ENCODE results near the gene PTPN11. TPM values are rescaled to one million over a fixed set of nuclear protein-coding genes. Genes with fewer than 3 reads are reported as not detected.

Gene PTPN11
- polyA plus RNA-seq, result 10 to 100 TPM; 13.4 to 17.7 TPM

DNA sequence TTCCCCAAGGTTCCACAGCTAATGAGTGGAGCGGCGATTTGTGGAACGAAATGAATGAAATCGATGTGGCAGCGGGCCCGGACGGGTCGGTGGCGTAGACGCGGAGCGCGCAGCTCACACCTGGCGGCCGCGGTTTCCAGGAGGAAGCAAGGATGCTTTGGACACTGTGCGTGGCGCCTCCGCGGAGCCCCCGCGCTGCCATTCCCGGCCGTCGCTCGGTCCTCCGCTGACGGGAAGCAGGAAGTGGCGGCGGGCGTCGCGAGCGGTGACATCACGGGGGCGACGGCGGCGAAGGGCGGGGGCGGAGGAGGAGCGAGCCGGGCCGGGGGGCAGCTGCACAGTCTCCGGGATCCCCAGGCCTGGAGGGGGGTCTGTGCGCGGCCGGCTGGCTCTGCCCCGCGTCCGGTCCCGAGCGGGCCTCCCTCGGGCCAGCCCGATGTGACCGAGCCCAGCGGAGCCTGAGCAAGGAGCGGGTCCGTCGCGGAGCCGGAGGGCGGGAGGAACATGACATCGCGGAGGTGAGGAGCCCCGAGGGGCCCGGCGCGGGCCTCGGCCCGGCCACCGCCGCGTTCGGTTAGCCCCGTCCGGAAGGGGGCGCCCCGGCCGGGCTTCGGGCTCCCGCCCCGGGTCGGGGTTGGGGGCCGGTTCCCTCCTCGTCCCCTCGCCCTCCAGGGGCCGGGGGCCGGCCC, at the start of gene PTPN11:
Gene PTPN11, plus strand, starts transcription at position 340 of the 689 bp plus-strand sequence. Its CDS starts 165 bp downstream, at position 505.
- 0 to 1% methylated on average over 73 to 89 of the region's 89 CpGs for WGBS, 2 donors
- Histone ChIP-seq H3K36me3 (ENCODE audit: control insufficient read depth in 2 of 2, insufficient read depth in 2 of 2, low read length in 1 of 2) (no peaks in the 10 kb centered on the region), H3K4me3 (ENCODE audit: low read depth in 1 of 2, low read length in 2 of 2) (peak within 1 kb of the TSS; percentile 61 to 87), H3K4me1 (ENCODE audit: control insufficient read depth in 2 of 2, insufficient read depth in 2 of 2, low read length in 1 of 2) (no peaks in the 10 kb centered on the region), H3K9me3 (ENCODE audit: control insufficient read depth in 2 of 2, insufficient read depth in 1 of 2, low read depth in 1 of 2, low read length in 1 of 2) (no peaks in the 10 kb centered on the region), H3K27ac (ENCODE audit: low read depth in 2 of 2, low read length in 1 of 2) (peak within 1 kb of the TSS; percentile 96 to 97), H3K27me3 (ENCODE audit: control insufficient read depth in 1 of 2, insufficient read depth in 2 of 2, low read length in 2 of 2) (no peaks in the 10 kb centered on the region)

DNA sequence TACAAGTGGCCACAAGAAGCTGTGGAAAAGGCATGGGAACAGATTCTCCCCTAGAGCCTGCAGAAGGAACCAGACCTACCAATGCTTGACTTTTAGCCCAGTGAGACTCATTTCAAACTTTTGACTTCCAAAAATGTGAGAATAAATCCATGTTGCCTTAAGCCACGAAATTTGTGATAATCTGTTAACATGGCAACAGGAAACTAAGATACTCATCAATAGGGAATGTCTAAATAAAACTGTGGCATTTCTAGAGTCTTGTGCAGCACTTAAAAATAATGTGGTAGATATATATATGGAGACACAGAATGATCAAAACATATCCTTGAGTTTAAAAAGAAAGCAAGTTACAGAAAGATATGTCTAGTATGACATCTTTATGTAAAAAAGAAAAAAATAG, 48.5 kb upstream of the PTPN11 start:
- H3K9me3 ChIP-seq (ENCODE audit: control insufficient read depth in 2 of 2, insufficient read depth in 1 of 2, low read depth in 1 of 2, low read length in 1 of 2), result no peaks in the 10 kb centered on the region
- no peaks in the 10 kb centered on the region for H3K36me3 ChIP-seq (ENCODE audit: control insufficient read depth in 2 of 2, insufficient read depth in 2 of 2, low read length in 1 of 2)
- H3K27ac ChIP-seq (ENCODE audit: low read depth in 2 of 2, low read length in 1 of 2), result no peak overlapping the region
- no peaks in the 10 kb centered on the region for H3K4me1 ChIP-seq (ENCODE audit: control insufficient read depth in 2 of 2, insufficient read depth in 2 of 2, low read length in 1 of 2)
- H3K27me3 ChIP-seq (ENCODE audit: control insufficient read depth in 1 of 2, insufficient read depth in 2 of 2, low read length in 2 of 2), result no peaks in the 10 kb centered on the region
- no peak overlapping the region for H3K4me3 ChIP-seq (ENCODE audit: low read depth in 1 of 2, low read length in 2 of 2)
- 18 to 29% methylated on average over 1 of the region's 1 CpG for WGBS, 2 donors

DNA sequence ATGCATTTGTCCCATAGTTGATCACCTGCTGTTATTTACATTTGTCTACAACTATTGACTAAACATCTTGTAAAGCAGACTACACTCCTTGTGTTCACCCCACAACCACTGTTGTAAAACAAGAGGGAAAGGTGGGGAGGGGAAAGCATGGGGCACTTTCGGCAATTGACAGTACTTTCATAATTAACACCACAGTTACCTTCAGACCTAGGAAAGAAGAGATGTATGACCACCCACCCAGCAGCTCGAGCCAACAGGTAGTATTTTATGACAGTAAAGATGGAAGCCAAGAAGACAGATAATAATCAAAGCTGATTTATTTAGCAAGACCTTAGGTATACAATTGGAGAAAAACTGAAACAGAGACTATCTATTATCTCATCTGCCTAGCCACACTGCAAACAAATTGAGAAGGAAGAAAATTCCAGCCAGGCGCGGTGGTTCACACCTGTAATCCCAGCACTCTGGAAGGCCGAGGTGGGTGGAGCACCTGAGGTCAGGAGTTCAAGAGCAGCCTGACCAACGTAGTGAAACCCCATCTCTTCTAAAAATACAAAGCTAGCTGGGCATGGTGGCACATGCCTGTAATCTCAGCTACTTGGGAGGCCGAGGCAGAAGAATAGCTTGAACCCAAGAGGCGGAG, 47.8 kb upstream of the PTPN11 start:
- Histone ChIP-seq H3K4me3 (ENCODE audit: low read depth in 1 of 2, low read length in 2 of 2) (no peak overlapping the region), H3K36me3 (ENCODE audit: control insufficient read depth in 2 of 2, insufficient read depth in 2 of 2, low read length in 1 of 2) (no peaks in the 10 kb centered on the region), H3K27ac (ENCODE audit: low read depth in 2 of 2, low read length in 1 of 2) (no peak overlapping the region), H3K4me1 (ENCODE audit: control insufficient read depth in 2 of 2, insufficient read depth in 2 of 2, low read length in 1 of 2) (no peaks in the 10 kb centered on the region), H3K27me3 (ENCODE audit: control insufficient read depth in 1 of 2, insufficient read depth in 2 of 2, low read length in 2 of 2) (no peaks in the 10 kb centered on the region), H3K9me3 (ENCODE audit: control insufficient read depth in 2 of 2, insufficient read depth in 1 of 2, low read depth in 1 of 2, low read length in 1 of 2) (no peaks in the 10 kb centered on the region)
- WGBS, 2 donors, result 68 to 72% methylated on average over 8 of the region's 8 CpGs

DNA sequence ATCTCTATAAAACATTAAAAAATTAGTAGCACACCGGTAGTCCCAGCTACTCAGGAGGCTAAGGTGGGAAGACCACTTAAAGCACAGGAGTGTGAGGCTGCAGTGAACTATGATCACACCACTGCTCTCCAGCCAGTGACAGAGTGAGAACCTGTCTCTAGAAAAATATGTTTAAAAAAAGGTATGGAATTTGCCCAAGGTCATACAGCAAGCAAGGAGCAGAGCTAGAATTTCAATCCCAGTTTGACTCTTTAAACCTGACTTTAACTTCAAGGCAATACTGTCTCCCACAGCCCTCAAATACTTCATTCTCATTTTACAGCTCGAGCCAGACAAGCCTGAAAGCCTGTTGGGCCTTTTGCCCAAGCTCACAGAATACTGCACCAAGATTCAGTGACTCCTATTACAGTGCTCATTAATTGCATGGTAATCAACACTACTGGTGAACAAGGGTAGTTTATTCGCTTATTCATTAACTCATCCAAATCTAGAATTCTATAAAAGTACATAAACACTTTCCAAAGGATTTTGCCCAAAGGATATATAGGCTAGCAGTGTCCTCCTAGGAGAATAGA, 44.5 kb upstream of the PTPN11 start:
- Histone ChIP-seq H3K36me3 (ENCODE audit: control insufficient read depth in 2 of 2, insufficient read depth in 2 of 2, low read length in 1 of 2) (no peaks in the 10 kb centered on the region), H3K27me3 (ENCODE audit: control insufficient read depth in 1 of 2, insufficient read depth in 2 of 2, low read length in 2 of 2) (no peaks in the 10 kb centered on the region), H3K4me3 (ENCODE audit: low read depth in 1 of 2, low read length in 2 of 2) (no peak overlapping the region), H3K27ac (ENCODE audit: low read depth in 2 of 2, low read length in 1 of 2) (no peak overlapping the region), H3K4me1 (ENCODE audit: control insufficient read depth in 2 of 2, insufficient read depth in 2 of 2, low read length in 1 of 2) (no peaks in the 10 kb centered on the region), H3K9me3 (ENCODE audit: control insufficient read depth in 2 of 2, insufficient read depth in 1 of 2, low read depth in 1 of 2, low read length in 1 of 2) (no peaks in the 10 kb centered on the region)
- WGBS, 2 donors, result 84 to 94% methylated on average over 3 of the region's 3 CpGs

DNA sequence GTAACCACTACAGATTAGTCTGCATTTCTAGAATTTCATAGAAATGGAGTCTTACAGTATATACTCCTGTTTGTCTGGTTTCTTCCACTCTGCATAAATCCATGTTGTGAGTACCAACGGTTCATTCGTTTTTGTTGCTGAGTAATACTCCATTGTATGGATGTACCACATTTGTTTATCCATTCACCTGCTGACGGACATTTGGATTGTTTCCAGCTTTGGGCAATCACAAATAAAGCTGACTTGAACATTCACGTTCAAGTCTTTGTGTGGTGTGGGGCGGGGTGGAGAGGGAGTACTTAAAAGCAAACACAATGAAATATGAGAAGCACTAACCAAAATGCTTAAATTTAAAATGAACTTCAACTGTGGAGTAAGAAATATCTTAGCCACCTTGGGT, 43.6 kb upstream of the PTPN11 start:
- Histone ChIP-seq H3K9me3 (ENCODE audit: control insufficient read depth in 2 of 2, insufficient read depth in 1 of 2, low read depth in 1 of 2, low read length in 1 of 2) (no peaks in the 10 kb centered on the region), H3K36me3 (ENCODE audit: control insufficient read depth in 2 of 2, insufficient read depth in 2 of 2, low read length in 1 of 2) (no peaks in the 10 kb centered on the region), H3K27me3 (ENCODE audit: control insufficient read depth in 1 of 2, insufficient read depth in 2 of 2, low read length in 2 of 2) (no peaks in the 10 kb centered on the region), H3K4me3 (ENCODE audit: low read depth in 1 of 2, low read length in 2 of 2) (no peak overlapping the region), H3K4me1 (ENCODE audit: control insufficient read depth in 2 of 2, insufficient read depth in 2 of 2, low read length in 1 of 2) (no peaks in the 10 kb centered on the region), H3K27ac (ENCODE audit: low read depth in 2 of 2, low read length in 1 of 2) (no peak overlapping the region)
- WGBS, 2 donors, result 56 to 63% methylated on average over 5 of the region's 5 CpGs

DNA sequence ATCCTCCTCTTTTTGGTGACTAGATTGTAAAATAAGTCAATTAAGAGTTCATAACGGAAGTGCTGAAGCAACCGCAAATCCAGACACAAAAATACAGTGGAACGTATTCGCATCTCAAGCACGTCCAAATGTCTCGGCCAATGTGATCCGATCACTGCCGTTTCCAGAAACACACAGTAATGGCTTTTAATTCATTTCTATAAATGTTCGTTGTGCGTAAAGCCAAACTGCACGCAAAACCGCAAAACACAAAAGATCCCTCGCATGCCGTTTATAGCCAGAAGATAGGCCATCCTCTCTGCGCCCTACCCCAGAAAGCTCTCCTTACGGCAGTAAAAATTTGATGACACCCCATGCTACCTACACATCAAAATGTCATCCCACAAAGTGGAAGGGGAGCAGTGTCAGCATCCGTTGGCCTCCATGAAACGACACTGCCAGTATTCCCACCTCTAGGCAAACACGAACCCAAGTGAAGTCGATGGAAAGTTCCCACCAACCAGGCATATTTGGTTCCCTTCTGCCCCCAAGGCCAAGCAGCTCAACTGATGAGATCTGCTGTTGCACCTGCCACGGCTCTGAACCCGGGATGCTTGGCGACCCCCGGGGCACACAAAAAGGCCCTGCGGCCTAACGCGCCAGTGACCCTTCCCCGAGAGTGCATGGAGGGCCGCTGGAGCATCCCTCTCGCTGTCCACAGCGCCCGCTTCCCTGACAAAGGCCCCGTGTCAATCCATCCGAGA, 37.9 kb upstream of the PTPN11 start:
- no peaks in the 10 kb centered on the region for H3K9me3 ChIP-seq (ENCODE audit: control insufficient read depth in 2 of 2, insufficient read depth in 1 of 2, low read depth in 1 of 2, low read length in 1 of 2)
- H3K27ac ChIP-seq (ENCODE audit: low read depth in 2 of 2, low read length in 1 of 2), result no peak overlapping the region
- peak overlapping the region; percentile 94 to 97 for H3K4me3 ChIP-seq (ENCODE audit: low read depth in 1 of 2, low read length in 2 of 2)
- no peaks in the 10 kb centered on the region for H3K27me3 ChIP-seq (ENCODE audit: control insufficient read depth in 1 of 2, insufficient read depth in 2 of 2, low read length in 2 of 2)
- H3K36me3 ChIP-seq (ENCODE audit: control insufficient read depth in 2 of 2, insufficient read depth in 2 of 2, low read length in 1 of 2), result no peaks in the 10 kb centered on the region
- WGBS, 2 donors, result 35 to 51% methylated on average over 34 of the region's 34 CpGs
- H3K4me1 ChIP-seq (ENCODE audit: control insufficient read depth in 2 of 2, insufficient read depth in 2 of 2, low read length in 1 of 2), result peaks cover 0 to 6% of the 10 kb centered on the region in 2 donors

DNA sequence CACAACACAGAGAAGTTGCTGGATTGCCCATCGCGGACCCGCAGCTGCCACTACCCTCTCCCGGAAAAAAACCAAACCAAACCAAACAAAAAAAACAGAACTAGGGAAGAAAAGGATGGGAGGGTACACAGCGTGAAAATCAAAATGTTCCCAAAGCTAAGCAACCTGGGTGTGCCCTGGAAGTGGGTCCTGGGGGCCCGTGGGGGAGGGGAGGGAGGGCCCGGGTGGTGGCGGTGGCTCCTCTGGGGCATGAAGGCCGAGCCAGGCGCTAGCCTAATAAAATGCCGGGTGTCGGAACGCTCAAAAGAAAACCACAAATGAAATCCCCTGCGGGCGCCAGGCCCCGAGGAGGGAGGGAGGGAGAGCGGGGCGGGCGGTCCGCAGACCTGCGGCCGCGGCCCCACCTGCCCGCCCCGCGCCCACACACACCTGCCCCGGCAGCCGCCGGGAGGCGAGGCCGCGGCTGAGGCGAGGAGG, 37.3 kb upstream of the PTPN11 start:
- WGBS, 2 donors, result 1 to 10% methylated on average over 13 to 33 of the region's 33 CpGs
- H3K27ac ChIP-seq (ENCODE audit: low read depth in 2 of 2, low read length in 1 of 2), result peak overlapping the region; percentile 90 to 95

DNA sequence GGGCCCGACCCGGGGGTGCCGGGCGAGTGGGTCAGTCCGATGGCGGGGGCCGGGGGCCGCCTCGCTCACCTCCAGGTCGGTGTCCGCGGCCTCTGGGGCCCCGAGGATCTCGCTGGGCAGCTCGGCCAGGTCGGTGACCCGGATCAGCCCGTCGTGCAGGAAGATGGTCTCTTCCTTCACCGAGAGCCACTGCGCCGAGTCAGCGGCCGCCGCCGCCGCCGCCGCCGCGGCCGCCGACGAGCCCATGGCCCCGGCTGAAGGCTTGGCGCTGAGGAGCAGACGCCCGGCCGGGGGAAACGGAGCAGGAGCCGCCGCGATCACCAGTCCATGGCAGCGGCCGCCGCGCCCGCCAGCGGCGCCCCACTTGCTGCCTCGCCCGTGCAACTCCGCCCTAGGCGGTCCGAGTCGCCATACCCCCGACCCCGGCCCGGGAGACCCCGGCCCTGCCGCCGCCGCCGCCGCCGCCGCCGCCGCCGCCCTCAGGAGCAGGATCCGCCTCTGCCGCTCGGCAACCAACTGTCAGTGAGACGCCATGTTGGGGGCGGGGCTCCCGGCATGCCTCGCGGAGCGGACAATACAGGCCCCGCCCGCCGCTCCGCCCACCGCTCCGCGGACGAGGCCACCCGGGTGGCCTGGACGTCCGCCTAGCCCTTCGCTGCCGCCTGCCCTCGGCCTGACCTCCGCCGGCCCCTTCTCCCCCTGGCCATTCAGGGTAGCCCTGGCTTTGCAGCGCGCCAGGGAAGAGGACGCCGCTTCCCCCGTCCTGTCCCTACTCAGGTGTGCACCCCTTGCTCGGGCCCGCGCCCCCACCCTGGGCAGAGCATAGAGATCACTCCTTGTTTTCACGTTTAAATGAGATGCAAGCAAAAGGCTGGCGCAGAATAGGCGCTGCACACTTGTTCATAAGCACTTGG, 36.6 kb upstream of the PTPN11 start, which contains the start of gene HECTD4:
Gene HECTD4, minus strand, starts transcription at position 549 of the 914 bp plus-strand sequence. Its CDS starts 303 bp downstream, at position 246.
- H3K27ac ChIP-seq (ENCODE audit: low read depth in 2 of 2, low read length in 1 of 2), result peak within 1 kb of the TSS; percentile 90 to 95
- H3K9me3 ChIP-seq (ENCODE audit: control insufficient read depth in 2 of 2, insufficient read depth in 1 of 2, low read depth in 1 of 2, low read length in 1 of 2), result no peaks in the 10 kb centered on the region
- H3K27me3 ChIP-seq (ENCODE audit: control insufficient read depth in 1 of 2, insufficient read depth in 2 of 2, low read length in 2 of 2), result no peaks in the 10 kb centered on the region
- H3K4me3 ChIP-seq (ENCODE audit: low read depth in 1 of 2, low read length in 2 of 2), result peak within 1 kb of the TSS; percentile 94 to 97
- no peaks in the 10 kb centered on the region for H3K36me3 ChIP-seq (ENCODE audit: control insufficient read depth in 2 of 2, insufficient read depth in 2 of 2, low read length in 1 of 2)
- H3K4me1 ChIP-seq (ENCODE audit: control insufficient read depth in 2 of 2, insufficient read depth in 2 of 2, low read length in 1 of 2), result peaks cover 0 to 6% of the 10 kb centered on the region in 2 donors
- WGBS, 2 donors, result 1 to 10% methylated on average over 53 to 106 of the region's 106 CpGs

More for the DNA sequence above, 37.3 kb upstream of the PTPN11 start:
- peak overlapping the region; percentile 94 to 97 for H3K4me3 ChIP-seq (ENCODE audit: low read depth in 1 of 2, low read length in 2 of 2)
- H3K4me1 ChIP-seq (ENCODE audit: control insufficient read depth in 2 of 2, insufficient read depth in 2 of 2, low read length in 1 of 2), result peaks cover 0 to 6% of the 10 kb centered on the region in 2 donors
- no peaks in the 10 kb centered on the region for H3K9me3 ChIP-seq (ENCODE audit: control insufficient read depth in 2 of 2, insufficient read depth in 1 of 2, low read depth in 1 of 2, low read length in 1 of 2)
- no peaks in the 10 kb centered on the region for H3K36me3 ChIP-seq (ENCODE audit: control insufficient read depth in 2 of 2, insufficient read depth in 2 of 2, low read length in 1 of 2)
- H3K27me3 ChIP-seq (ENCODE audit: control insufficient read depth in 1 of 2, insufficient read depth in 2 of 2, low read length in 2 of 2), result no peaks in the 10 kb centered on the region
